Endothelial cell of umbilical vein (primary cell): ENCODE data around the gene TOP2A. TPM values are rescaled to one million over a fixed set of nuclear protein-coding genes. Genes with fewer than 3 reads are reported as not detected.

ENCODE experiments used
- BruUV-seq: library from RNA; stranded (reverse); fragments of 400-500 nt; replicated peaks from 2 replicates; lab custom pipeline; 2021; lab: Mats Ljungman, UMichigan
- CTCF ChIA-PET: fragments of 300-600, 350-600 bp; sonication (Branson Sonifier 250); formaldehyde crosslinking; loops from one replicate; lab custom pipeline; 2021; ENCODE audit warnings: antibody characterized with exemption, inconsistent platforms; lab: Charles Lee
- POLR2A ChIA-PET: fragments of 300-600, 350-600 bp; sonication (Branson Sonifier 250); formaldehyde crosslinking; loops from one replicate; lab custom pipeline; 2021; ENCODE audit warnings: antibody characterized with exemption, inconsistent platforms; lab: Charles Lee
- DNase-seq: peaks from one replicate; pipeline ENCODE4 v3.0.0-alpha.2; 2011; ENCODE audit warnings: low read depth, low spot score
- FAIRE-seq: peaks from 2 replicates; lab custom pipeline; 2011; peaks lifted over from hg19 to GRCh38; lab: Jason Lieb, UNC
- H2AFZ ChIP-seq: 2 replicates; pipeline ENCODE4 v1.6.0; 2012; ENCODE audit warnings: low read depth, low read length, control low read depth, inconsistent platforms
- H3K27ac ChIP-seq: 2 replicates; pipeline ENCODE4 v1.5.1; 2011; ENCODE audit warnings: low read depth, mild to moderate bottlenecking, control low read depth, low read length, moderate library complexity; ENCODE audit not compliant: insufficient read depth
- H3K27me3 ChIP-seq, 2 experiments: 2 replicates each; pipeline versions ENCODE4 v1.6.0 to v1.6.1; 2011; ENCODE audit warnings: low read length in 2 of 2, mixed read lengths in 1 of 2; ENCODE audit not compliant: control insufficient read depth in 2 of 2, insufficient read depth in 2 of 2
- H3K36me3 ChIP-seq, 2 experiments: 2 replicates in 1 of 2; 3 replicates in 1 of 2; pipeline ENCODE4 v1.5.1; 2011; ENCODE audit warnings: low read length in 2 of 2, mild to moderate bottlenecking in 1 of 2, moderate library complexity in 1 of 2; ENCODE audit not compliant: control insufficient read depth in 2 of 2, insufficient read depth in 2 of 2; ENCODE audit errors: extremely low read depth in 1 of 2
- H3K4me1 ChIP-seq: 3 replicates; pipeline ENCODE4 v1.5.1; 2011; ENCODE audit warnings: mild to moderate bottlenecking, low read length; ENCODE audit not compliant: control insufficient read depth, insufficient read depth; ENCODE audit errors: extremely low read depth
- H3K4me2 ChIP-seq: 2 replicates; pipeline ENCODE4 v1.6.1; 2011; ENCODE audit warnings: low read length, control low read depth, mixed read lengths; ENCODE audit not compliant: insufficient read depth
- H3K4me3 ChIP-seq, 3 experiments: fragments of 200-600 bp in 1 of 3; sonication (generic), shearing (Covaris generic) in 1 of 3; replicated peaks in 1 of 3; 2 replicates each; pipeline ENCODE4 v1.5.1; 2011 to 2016; ENCODE audit warnings: control low read depth in 3 of 3, low read length in 3 of 3, mild to moderate bottlenecking in 2 of 3, inconsistent platforms in 1 of 3, low read depth in 1 of 3, moderate library complexity in 1 of 3; ENCODE audit not compliant: insufficient read depth in 1 of 3
- H3K79me2 ChIP-seq: 2 replicates; pipeline ENCODE4 v1.6.0; 2012; ENCODE audit warnings: low read length, inconsistent platforms; ENCODE audit not compliant: control insufficient read depth, insufficient read depth
- H3K9ac ChIP-seq: replicated peaks from 2 replicates; pipeline ENCODE3; 2011; ENCODE audit warnings: low read length, control low read depth; ENCODE audit not compliant: insufficient read depth; ENCODE audit errors: extremely low read depth
- H3K9me1 ChIP-seq: replicated peaks from 3 replicates; pipeline ENCODE4 v1.6.0; 2011; ENCODE audit warnings: mild to moderate bottlenecking, low read length; ENCODE audit not compliant: control insufficient read depth, insufficient read depth; ENCODE audit errors: extremely low read depth
- H3K9me3 ChIP-seq: replicated peaks from 2 replicates; pipeline ENCODE4 v1.5.1; 2012; ENCODE audit warnings: low read length, inconsistent platforms; ENCODE audit not compliant: control insufficient read depth, insufficient read depth
- H4K20me1 ChIP-seq: replicated peaks from 2 replicates; pipeline ENCODE3; 2011; ENCODE audit warnings: mild to moderate bottlenecking, low read length; ENCODE audit not compliant: control insufficient read depth, insufficient read depth; ENCODE audit errors: extremely low read depth
- EZH2 ChIP-seq: IDR thresholded peaks from 2 replicates; pipeline ENCODE4 v1.6.1; 2012; ENCODE audit warnings: borderline replicate concordance, low read depth, mild to moderate bottlenecking, moderate library complexity, low read length, inconsistent platforms; ENCODE audit not compliant: severe bottlenecking
- FOS ChIP-seq: IDR thresholded peaks from 2 replicates; pipeline ENCODE4 v1.6.1; 2011; ENCODE audit warnings: mild to moderate bottlenecking, low read length, moderate library complexity, borderline replicate concordance; ENCODE audit not compliant: insufficient read depth
- GATA2 ChIP-seq: IDR thresholded peaks from 2 replicates; pipeline ENCODE4 v1.7.0; 2011; ENCODE audit warnings: low read depth, mild to moderate bottlenecking, moderate library complexity, mixed read lengths, low read length; ENCODE audit not compliant: insufficient read length, insufficient read depth
- POLR2A ChIP-seq: IDR thresholded peaks from 2 replicates; pipeline ENCODE4 v1.6.1; 2012; ENCODE audit warnings: low read depth, mild to moderate bottlenecking, control low read depth, low read length
- POLR2AphosphoS5 ChIP-seq: IDR thresholded peaks from 2 replicates; pipeline ENCODE4 v1.6.1; 2012; ENCODE audit warnings: low read depth, mild to moderate bottlenecking, control low read depth, low read length, moderate library complexity; ENCODE audit not compliant: insufficient read depth
- dilution Hi-C: fragments of 300-500 bp; cut with MboI; formaldehyde crosslinking; loops from one replicate; pipeline ENCODE4 v1.15.0; 2019; ENCODE audit warnings: low sequenced_read_pairs; ENCODE audit not compliant: extremely low pct_ligation_motif_present
- intact Hi-C: fragments of 100-400 bp; cut with micrococcal nuclease; formaldehyde crosslinking; loops from one replicate; pipeline ENCODE4 v1.10.0; 2022
- polyA plus RNA-seq, 4 experiments: library from polyadenylated mRNA; depleted of rRNA in 3 of 4; stranded (reverse) in 3 of 4; unstranded in 1 of 4; fragments of >200 nt; gene quantifications; 2 replicates each; pipeline versions ENCODE4 v1.2.1 to v1.2.3, GENCODE V29; 2011 to 2012; ENCODE audit warnings: missing spikeins in 1 of 4
- total RNA-seq: library from RNA; stranded (reverse); gene quantifications from 2 replicates; pipeline ENCODE4 v1.2.3, GENCODE V29; 2021
- TF ChIP-seq, protein P1 (sequence below), 2 donors: IDR thresholded peaks; 1 replicate in 1 of 2; 2 replicates in 1 of 2; pipeline ENCODE4 v1.5.1; 2011; ENCODE audit warnings: low read length in 2 of 2, mild to moderate bottlenecking in 2 of 2, moderate library complexity in 2 of 2, control low read depth in 1 of 2, inconsistent platforms in 1 of 2, low read depth in 1 of 2; ENCODE audit not compliant: insufficient read depth in 1 of 2; ENCODE audit errors: extremely low read depth in 1 of 2

TOP2A gene
- total and polyA plus RNA-seq, 2 donors (not counting 3 experiments of a cell fraction or from before 2014, with no cell fraction given), result 31.3 to 160 TPM

DNA sequence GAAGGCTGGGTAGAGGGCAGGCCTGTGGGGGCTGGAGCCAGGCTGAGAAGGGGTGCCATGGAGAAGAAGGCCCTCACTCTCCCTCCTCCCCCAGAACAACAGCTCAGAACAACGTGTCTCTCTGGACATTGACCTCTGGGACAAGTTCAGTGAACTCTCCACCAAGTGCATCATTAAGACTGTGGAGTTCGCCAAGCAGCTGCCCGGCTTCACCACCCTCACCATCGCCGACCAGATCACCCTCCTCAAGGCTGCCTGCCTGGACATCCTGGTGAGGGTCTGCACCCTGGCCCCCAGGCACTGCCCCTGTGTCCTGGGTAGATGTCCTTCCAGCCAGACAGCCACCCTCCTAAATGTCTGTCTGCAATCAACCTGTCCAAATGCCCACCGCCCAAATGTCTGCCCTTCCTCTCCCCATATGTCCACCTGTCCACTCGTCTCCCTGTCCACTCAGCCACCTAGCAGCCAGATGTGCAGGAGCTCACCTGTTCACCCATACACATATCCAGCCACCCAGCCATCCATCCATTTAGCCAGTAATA is 65.4 kb downstream of the TOP2A start:
- intact Hi-C loops, result no loop called here
- dilution Hi-C loops, result no loop called here
- H3K27ac ChIP-seq, result no peak overlapping the region
- peaks cover 32% of the 10 kb centered on the region for H3K4me1 ChIP-seq
- peaks cover 6 to 51% of the 10 kb centered on the region in 2 experiments for H3K36me3 ChIP-seq
- H3K9me1 ChIP-seq, result no peaks in the 10 kb centered on the region
- H3K9me3 ChIP-seq, result no peaks in the 10 kb centered on the region
- H3K27me3 ChIP-seq, result no peaks in the 10 kb centered on the region
- no peak overlapping the region for H3K4me3 ChIP-seq
- CTCF ChIA-PET, result interaction anchor here (1.0 to 18.3 kb wide), 6 partner anchors 28 to 208 kb away, joined by 3 to 530 read pairs (median 4); partner anchors contain the start of gene RARA
- H2AFZ ChIP-seq, result no peak overlapping the region
- H3K79me2 ChIP-seq, result peaks cover 31% of the 10 kb centered on the region
- no peak overlapping the region for H3K4me2 ChIP-seq
- POLR2A ChIA-PET, result no interaction called here
- H4K20me1 ChIP-seq, result no peaks in the 10 kb centered on the region
- H3K9ac ChIP-seq, result no peak overlapping the region
- TF ChIP-seq, protein P1, sequence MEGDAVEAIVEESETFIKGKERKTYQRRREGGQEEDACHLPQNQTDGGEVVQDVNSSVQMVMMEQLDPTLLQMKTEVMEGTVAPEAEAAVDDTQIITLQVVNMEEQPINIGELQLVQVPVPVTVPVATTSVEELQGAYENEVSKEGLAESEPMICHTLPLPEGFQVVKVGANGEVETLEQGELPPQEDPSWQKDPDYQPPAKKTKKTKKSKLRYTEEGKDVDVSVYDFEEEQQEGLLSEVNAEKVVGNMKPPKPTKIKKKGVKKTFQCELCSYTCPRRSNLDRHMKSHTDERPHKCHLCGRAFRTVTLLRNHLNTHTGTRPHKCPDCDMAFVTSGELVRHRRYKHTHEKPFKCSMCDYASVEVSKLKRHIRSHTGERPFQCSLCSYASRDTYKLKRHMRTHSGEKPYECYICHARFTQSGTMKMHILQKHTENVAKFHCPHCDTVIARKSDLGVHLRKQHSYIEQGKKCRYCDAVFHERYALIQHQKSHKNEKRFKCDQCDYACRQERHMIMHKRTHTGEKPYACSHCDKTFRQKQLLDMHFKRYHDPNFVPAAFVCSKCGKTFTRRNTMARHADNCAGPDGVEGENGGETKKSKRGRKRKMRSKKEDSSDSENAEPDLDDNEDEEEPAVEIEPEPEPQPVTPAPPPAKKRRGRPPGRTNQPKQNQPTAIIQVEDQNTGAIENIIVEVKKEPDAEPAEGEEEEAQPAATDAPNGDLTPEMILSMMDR (IDR thresholded peaks at IDR 0.05; ENCODE audit: extremely low read depth in 1 of 2, insufficient read depth in 1 of 2, low read depth in 1 of 2, low read length in 2 of 2), result no peak
- TF ChIP-seq FOS, result no peak
- TF ChIP-seq EZH2, result no peak
- no peak for TF ChIP-seq POLR2A
- TF ChIP-seq GATA2, result no peak
- TF ChIP-seq POLR2AphosphoS5, result no peak
- FAIRE-seq (no peak), DNase-seq (no peak)
- BruUV-seq, result no TSS peak
